HG03060 (cell line): ENCODE measurements around the gene ARSK.
"Not testable (repeated sequence)": the region's sequence is repeated elsewhere in the genome, so short reads cannot be mapped to it uniquely, and the experiment has no call there.

Experiments used
- ATAC-seq: cut with Tn5 transposase; IDR thresholded peaks from one replicate; pipeline ENCODE4 v1.9.1; 2021; ENCODE audit warnings: low read depth, moderate number of reproducible peaks; ENCODE audit not compliant: unreplicated experiment

The ARSK gene

DNA sequence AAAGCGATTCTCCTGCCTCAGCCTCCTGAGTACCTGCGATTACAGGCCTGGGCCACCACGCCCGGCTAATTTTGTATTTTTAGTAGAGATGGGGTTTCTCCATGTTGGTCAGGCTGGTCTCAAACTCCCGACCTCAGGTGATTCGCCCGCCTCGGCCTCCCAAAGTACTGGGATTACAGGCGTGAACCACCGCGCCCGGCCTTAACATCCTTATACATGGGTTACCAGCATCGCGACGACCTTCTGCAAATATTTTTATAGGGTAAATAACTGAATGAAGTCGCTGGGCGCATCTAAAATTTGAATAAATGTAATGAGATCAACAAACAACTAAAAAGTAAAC, 91.3 kb downstream of the ARSK start:
- ATAC-seq = not testable (repeated sequence)

DNA sequence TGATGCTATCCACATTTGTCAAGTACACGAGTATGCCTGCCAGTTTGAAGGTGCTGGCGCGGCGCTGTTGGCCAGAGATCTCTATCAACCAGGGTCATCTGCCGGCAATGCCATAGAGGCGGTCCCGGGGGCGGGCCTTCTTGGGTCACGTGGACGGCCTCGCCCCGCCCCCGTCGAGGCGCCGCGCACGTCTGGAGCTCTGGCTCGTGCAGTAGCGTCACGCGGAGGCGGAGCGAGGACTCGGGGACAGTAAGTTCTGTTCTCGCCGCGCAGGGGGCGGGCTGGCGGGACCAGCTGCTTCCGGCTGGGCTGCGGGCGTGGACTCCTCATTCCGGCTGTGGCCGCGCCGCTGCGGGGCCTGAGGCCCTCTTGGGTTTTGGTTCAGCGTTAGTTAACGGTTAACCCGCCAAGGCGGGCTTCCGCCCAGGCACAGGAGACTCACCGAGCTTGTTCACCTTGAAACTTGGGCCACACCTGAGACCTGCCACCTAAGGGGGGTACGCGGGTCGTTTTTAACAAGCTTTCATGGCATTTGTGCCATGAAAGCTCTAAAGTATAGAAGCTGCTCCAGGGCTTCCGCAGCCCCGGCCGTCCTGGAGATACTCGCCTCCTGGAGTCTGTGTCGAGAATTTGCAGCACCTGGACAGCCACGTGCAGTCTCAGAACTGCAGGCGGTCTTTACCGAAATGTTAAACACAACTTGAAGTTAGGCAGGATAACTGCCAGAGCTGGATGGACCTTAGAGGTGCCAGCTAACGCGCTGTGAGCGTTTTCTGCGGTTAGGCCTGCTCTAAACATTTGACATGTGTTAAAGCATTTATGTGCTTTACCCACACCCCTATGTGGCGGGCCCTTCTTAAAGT, 91.9 kb downstream of the ARSK start, which contains the start of gene RFESD:
Gene RFESD (plus strand): TSS at position 209 of the 863 bp plus-strand sequence. CDS start 5,495 bp downstream, outside the sequence.
- ATAC-seq = peak; percentile 93

DNA sequence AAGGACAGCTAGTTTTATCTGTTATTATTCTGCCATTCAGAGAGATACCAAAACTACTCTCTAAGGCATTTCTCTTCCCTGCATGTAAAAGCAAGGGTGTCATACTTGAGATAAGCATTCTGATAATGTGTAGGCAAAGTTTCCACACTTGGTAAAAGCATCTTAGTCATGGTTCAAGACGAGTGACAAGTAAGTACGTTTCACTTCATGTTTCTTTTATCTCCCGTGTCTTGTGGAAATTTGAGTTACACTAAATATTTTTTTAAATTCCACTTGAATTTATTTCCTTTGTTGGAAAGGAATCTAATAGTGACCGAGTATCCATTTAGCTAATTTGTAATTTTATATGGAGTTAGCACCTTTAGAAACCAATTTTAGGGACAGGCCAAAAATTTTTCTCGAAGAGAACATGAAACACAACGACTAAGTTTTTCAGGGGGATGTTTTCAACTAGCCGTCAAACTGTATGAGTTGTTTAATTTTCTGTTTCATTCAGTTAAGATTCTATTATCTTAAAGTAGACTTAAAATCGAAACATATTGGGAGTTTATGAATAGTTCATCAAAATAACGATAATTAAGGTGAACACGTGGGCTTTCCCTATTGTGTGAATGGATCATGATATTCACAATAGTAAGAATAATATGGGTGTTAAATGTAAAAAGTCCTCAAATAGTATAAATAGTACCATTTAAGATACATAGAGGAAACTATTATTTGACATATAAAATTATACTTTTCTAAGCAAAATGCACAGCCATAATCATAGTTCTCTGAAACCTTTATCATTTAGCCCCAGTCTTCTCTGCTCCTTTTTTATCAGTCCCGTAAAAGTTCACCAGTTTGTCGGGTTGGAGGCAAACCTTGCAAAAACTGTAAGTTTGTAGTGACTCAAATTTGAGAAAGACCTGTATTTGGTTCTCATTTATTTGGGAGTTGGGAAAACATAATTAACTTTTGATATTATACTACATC, 93.3 kb downstream of the ARSK start:
- no peak for ATAC-seq

DNA sequence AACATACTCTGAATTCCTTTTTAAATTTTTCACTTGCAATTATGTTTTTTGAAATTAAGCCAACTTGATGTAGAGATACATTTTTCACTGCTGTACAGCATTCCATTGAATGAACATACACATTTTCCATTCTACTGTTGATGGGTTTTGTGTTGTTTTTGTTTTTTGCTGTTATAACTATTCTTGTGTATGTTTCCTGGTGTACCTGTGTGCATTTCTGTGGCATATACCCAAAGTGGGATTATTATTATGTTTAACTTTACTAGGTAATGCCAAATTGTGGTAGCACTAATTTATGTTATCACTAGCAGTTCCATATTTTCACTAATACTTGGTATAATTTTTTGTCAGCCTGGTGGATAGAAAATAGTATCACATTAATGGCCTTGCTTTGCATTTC, 94.4 kb downstream of the ARSK start:
- no peak for ATAC-seq

DNA sequence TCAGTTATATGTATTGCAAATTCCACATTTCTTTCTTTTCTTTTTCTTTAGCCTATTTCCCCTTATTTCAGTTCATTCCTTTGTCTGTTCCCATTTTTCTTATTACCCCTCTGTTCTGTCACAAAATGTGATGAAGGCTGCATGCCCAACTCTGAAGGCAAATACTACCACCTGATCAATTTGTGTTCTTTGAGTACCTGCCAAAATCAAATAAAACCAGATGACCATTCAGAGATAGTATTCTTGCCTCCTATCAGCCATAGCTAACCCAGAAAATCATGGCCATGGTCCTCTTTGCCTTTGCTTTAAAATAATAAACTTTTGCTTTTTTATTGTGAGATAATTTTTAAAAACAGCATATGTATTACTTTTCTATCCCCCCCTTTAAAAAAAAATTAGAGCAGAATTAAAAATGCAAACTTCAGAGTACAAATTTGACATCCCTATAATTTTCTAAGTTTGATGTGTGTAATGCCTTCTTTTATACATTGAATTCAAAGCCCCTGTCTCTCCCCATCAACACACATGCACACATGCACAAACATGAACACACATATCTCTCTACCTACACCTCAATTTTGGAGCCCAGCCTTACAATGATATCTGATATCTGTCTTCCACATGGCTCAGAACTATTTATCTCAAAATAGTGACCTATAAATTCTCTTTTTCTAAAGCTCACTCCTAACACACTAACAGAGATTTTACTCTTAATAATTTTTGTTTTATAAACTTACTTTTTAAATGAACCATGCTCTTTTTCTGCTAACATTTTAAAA, 95.1 kb downstream of the ARSK start:
- no peak for ATAC-seq

DNA sequence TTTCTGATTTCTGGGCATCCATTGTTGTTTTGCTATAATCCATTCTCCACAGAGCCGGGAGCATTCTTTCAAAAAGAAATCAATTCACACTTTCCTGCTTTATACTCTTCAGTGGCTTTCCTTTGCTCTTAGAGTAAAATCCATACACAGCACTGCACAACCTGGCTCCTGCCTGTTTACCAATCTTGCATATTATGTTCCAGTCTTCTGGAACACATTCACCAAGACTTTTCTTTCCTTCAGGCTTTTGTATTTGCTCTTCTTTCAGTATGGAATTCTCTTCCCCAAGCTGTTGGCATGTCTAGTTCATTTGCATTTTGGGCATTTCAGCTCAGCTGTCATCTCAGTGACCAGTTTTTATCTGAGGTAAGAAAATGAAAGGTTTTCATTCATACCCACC, 97.9 kb downstream of the ARSK start:
- no peak for ATAC-seq

DNA sequence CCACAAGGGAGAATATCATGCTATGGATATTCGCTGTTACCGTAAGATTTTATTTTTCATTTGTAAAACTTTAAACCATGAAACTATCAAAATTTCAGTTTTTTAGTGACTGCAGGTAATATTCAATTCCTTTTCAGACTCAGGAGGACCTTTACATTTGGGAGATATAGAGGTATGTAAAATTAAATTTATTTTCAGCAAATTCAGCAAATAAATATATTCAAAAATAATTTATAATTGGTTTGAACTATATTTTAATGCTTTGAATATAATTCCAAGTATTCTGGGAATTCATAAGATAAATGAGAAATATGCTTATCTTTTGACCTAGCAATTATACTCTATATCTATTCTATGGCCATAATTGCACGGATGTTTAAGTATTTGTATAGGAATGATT, 99.3 kb downstream of the ARSK start:
- ATAC-seq = no peak
